HepG2 (cell line): Measurements from ENCODE around the gene TVP23A. TPM values are rescaled to one million over a fixed set of nuclear protein-coding genes. Genes with fewer than 3 reads are reported as not detected.
A peak's percentile ranks its signal among the peaks of the same experiment; 100 is the strongest.

ENCODE experiments used
- BRD4 ChIP-seq: sonication (generic); formaldehyde crosslinking; IDR thresholded peaks from 2 replicates; pipeline ENCODE4 v1.4.0; 2020; ENCODE audit warnings: missing genetic modification reagents
- ERF ChIP-seq: IDR thresholded peaks from 2 replicates; pipeline ENCODE4 v1.6.1; 2018; ENCODE audit warnings: missing biosample characterization, missing genetic modification reagents
- HDAC2 ChIP-seq: sonication (generic); formaldehyde crosslinking; IDR thresholded peaks from 2 replicates; pipeline ENCODE4 v1.4.0; 2020; ENCODE audit warnings: missing genetic modification reagents
- MAF1 ChIP-seq: sonication (generic); formaldehyde crosslinking; IDR thresholded peaks from 2 replicates; pipeline ENCODE4 v1.5.0; 2020; ENCODE audit warnings: missing genetic modification reagents, borderline replicate concordance
- MEIS2 ChIP-seq: sonication (generic); formaldehyde crosslinking; IDR thresholded peaks from 2 replicates; pipeline ENCODE4 v1.9.0; 2021; ENCODE audit warnings: mild to moderate bottlenecking, missing genetic modification reagents
- SP2 ChIP-seq: sonication (generic); formaldehyde crosslinking; IDR thresholded peaks from 2 replicates; pipeline ENCODE4 v1.5.1; 2020; ENCODE audit warnings: mild to moderate bottlenecking, missing genetic modification reagents
- TMF1 ChIP-seq: sonication (generic); formaldehyde crosslinking; IDR thresholded peaks from 2 replicates; pipeline ENCODE4 v1.8.1; 2022; ENCODE audit warnings: low read depth, missing genetic modification reagents
- ZKSCAN8 ChIP-seq: IDR thresholded peaks from 2 replicates; pipeline ENCODE4 v1.6.1; 2016; ENCODE audit warnings: borderline replicate concordance, missing genetic modification reagents, missing compliant biosample characterization
- ZNF143 ChIP-seq: sonication (generic); formaldehyde crosslinking; IDR thresholded peaks from 2 replicates; pipeline ENCODE4 v1.4.0; 2020; ENCODE audit warnings: missing genetic modification reagents
- ZNF24 ChIP-seq: fragments of 450-650 bp; IDR thresholded peaks from 2 replicates; pipeline ENCODE4 v1.6.1; 2017; ENCODE audit warnings: antibody characterized with exemption, mild to moderate bottlenecking
- ZNF264 ChIP-seq: sonication (generic); formaldehyde crosslinking; IDR thresholded peaks from 2 replicates; pipeline ENCODE4 v1.4.0; 2020; ENCODE audit warnings: missing genetic modification reagents
- ZNF282 ChIP-seq: fragments of 450-650 bp; IDR thresholded peaks from 2 replicates; pipeline ENCODE4 v1.6.1; 2018; ENCODE audit not compliant: partially characterized antibody
- polyA plus RNA-seq, 8 experiments: library from polyadenylated mRNA; depleted of rRNA in 3 of 8; stranded (reverse) in 7 of 8; unstranded in 1 of 8; fragments of >200 nt; fragmentation: Illumina TruSeq in 4 of 8; extraction: Trizol in 4 of 8; gene quantifications; 2 replicates each; pipeline versions ENCODE4 v1.2.1 to v1.2.3, GENCODE V29; 2011 to 2016; ENCODE audit warnings: low read depth in 4 of 8, missing spikeins in 1 of 8, mixed read lengths in 1 of 8; ENCODE audit not compliant: insufficient read depth in 1 of 8
- total RNA-seq, 5 experiments: library from RNA; depleted of rRNA; stranded (reverse); fragments of >200 nt; fragmentation: Illumina TruSeq; extraction: Trizol; gene quantifications; 2 replicates each; pipeline ENCODE4 v1.2.3, GENCODE V29; 2016; ENCODE audit warnings: low read depth in 1 of 5
- TF ChIP-seq, protein P1 (sequence below): sonication (generic); formaldehyde crosslinking; IDR thresholded peaks from 2 replicates; pipeline ENCODE4 v1.4.0; 2020; ENCODE audit warnings: missing genetic modification reagents, mild to moderate bottlenecking, borderline replicate concordance
- TF ChIP-seq, protein P2 (sequence below): IDR thresholded peaks from 2 replicates; pipeline ENCODE4 v1.6.1; 2016; ENCODE audit warnings: mild to moderate bottlenecking, missing biosample characterization, missing genetic modification reagents
- TF ChIP-seq, protein P3 (sequence below): sonication (generic); formaldehyde crosslinking; IDR thresholded peaks from 2 replicates; pipeline ENCODE4 v1.8.1; 2023; ENCODE audit warnings: mild to moderate bottlenecking, missing genetic modification reagents
- TF ChIP-seq, protein P4 (sequence below): IDR thresholded peaks from 2 replicates; pipeline ENCODE4 v1.6.1; 2016; ENCODE audit warnings: control low read depth
- TF ChIP-seq, protein P5 (sequence below): IDR thresholded peaks from 2 replicates; pipeline ENCODE4 v1.6.1; 2016; ENCODE audit warnings: low read depth, borderline replicate concordance
- TF ChIP-seq, protein P6 (sequence below): sonication (generic); formaldehyde crosslinking; IDR thresholded peaks from 2 replicates; pipeline ENCODE4 v1.5.1; 2020; ENCODE audit warnings: mild to moderate bottlenecking, missing genetic modification reagents, moderate library complexity

Gene TVP23A
- total and polyA plus RNA-seq, 2 of the 13 experiments (the other 11 are each of a cell fraction or from before 2014, with no cell fraction given) = not detected

DNA sequence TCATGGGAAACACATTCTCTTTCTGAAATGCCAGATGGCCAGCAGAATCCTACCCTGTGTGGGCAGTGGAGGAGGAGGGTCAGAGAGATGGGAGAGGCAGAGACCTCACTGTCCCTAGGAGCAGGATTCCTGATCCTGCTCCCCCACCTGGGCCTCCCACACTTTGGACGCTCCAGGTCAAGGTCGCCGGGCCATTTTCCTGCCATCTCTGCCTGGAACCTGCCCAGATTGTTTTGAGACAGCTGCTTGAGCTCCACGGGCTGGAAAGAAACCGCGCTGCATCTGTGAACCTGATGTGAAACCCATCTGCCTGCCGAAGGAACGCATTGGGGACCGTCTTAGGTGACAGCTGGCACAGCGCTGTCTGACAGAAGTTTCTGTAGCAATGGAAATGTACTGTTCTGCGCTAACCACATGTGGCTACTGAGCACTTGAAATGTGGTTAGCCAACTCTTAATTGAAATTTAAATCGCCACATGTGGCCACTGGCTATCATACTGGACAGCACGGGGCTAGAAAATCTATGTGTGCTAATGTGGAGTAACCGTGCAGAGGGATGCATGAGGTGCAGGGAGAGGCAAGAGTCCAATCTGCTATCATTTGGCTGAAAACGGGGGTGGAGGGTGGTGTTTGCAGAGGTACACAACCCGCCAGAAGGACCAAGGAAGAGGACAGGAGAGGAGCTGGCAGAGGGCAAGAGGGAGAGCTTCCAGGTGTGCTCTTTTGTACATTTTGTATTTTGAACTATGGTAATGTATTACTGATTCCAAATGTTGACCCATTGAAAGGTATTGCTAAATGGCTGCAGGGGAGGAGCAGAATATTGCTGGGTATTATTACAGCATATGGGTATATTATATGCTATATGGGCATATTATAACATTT lies 90.3 kb downstream of the TVP23A start (continued):
- TF ChIP-seq ZNF282 (no peak), TMF1 (CRISPR knock-in tag) (no peak), ZNF264 (CRISPR knock-in tag) (0 out of 2 replicates have a peak, but pooled peaks have one; percentile 49), HDAC2 (CRISPR knock-in tag) (peak; percentile 82), ZNF24 (no peak), ZKSCAN8 (CRISPR knock-in tag) (no peak), MEIS2 (CRISPR knock-in tag) (0 out of 2 replicates have a peak, but pooled peaks have one; percentile 44), BRD4 (CRISPR knock-in tag) (no peak), MAF1 (CRISPR knock-in tag) (no peak), ZNF143 (no peak), SP2 (CRISPR knock-in tag) (no peak), ERF (CRISPR knock-in tag) (peak; percentile 74; the same call in 1 of the 2 replicates)
- TF ChIP-seq, protein P1, sequence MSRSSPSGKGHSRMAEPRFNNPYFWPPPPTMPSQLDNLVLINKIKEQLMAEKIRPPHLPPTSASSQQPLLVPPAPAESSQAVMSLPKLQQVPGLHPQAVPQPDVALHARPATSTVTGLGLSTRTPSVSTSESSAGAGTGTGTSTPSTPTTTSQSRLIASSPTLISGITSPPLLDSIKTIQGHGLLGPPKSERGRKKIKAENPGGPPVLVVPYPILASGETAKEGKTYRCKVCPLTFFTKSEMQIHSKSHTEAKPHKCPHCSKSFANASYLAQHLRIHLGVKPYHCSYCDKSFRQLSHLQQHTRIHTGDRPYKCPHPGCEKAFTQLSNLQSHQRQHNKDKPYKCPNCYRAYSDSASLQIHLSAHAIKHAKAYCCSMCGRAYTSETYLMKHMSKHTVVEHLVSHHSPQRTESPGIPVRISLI (CRISPR knock-in tag) = peak; percentile 64; the same call in 1 of the 2 replicates
- TF ChIP-seq, protein P2, sequence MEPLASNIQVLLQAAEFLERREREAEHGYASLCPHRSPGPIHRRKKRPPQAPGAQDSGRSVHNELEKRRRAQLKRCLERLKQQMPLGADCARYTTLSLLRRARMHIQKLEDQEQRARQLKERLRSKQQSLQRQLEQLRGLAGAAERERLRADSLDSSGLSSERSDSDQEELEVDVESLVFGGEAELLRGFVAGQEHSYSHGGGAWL (CRISPR knock-in tag) = 0 out of 2 replicates have a peak, but pooled peaks have one; percentile 17
- TF ChIP-seq, protein P3, sequence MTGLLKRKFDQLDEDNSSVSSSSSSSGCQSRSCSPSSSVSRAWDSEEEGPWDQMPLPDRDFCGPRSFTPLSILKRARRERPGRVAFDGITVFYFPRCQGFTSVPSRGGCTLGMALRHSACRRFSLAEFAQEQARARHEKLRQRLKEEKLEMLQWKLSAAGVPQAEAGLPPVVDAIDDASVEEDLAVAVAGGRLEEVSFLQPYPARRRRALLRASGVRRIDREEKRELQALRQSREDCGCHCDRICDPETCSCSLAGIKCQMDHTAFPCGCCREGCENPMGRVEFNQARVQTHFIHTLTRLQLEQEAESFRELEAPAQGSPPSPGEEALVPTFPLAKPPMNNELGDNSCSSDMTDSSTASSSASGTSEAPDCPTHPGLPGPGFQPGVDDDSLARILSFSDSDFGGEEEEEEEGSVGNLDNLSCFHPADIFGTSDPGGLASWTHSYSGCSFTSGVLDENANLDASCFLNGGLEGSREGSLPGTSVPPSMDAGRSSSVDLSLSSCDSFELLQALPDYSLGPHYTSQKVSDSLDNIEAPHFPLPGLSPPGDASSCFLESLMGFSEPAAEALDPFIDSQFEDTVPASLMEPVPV (CRISPR knock-in tag) = no peak
- TF ChIP-seq, protein P4, sequence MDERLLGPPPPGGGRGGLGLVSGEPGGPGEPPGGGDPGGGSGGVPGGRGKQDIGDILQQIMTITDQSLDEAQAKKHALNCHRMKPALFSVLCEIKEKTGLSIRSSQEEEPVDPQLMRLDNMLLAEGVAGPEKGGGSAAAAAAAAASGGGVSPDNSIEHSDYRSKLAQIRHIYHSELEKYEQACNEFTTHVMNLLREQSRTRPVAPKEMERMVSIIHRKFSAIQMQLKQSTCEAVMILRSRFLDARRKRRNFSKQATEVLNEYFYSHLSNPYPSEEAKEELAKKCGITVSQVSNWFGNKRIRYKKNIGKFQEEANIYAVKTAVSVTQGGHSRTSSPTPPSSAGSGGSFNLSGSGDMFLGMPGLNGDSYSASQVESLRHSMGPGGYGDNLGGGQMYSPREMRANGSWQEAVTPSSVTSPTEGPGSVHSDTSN = no peak
- TF ChIP-seq, protein P5, sequence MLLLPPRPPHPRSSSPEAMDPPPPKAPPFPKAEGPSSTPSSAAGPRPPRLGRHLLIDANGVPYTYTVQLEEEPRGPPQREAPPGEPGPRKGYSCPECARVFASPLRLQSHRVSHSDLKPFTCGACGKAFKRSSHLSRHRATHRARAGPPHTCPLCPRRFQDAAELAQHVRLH (CRISPR knock-in tag) = peak; percentile 66; the same call in 1 of the 2 replicates
- TF ChIP-seq, protein P6, sequence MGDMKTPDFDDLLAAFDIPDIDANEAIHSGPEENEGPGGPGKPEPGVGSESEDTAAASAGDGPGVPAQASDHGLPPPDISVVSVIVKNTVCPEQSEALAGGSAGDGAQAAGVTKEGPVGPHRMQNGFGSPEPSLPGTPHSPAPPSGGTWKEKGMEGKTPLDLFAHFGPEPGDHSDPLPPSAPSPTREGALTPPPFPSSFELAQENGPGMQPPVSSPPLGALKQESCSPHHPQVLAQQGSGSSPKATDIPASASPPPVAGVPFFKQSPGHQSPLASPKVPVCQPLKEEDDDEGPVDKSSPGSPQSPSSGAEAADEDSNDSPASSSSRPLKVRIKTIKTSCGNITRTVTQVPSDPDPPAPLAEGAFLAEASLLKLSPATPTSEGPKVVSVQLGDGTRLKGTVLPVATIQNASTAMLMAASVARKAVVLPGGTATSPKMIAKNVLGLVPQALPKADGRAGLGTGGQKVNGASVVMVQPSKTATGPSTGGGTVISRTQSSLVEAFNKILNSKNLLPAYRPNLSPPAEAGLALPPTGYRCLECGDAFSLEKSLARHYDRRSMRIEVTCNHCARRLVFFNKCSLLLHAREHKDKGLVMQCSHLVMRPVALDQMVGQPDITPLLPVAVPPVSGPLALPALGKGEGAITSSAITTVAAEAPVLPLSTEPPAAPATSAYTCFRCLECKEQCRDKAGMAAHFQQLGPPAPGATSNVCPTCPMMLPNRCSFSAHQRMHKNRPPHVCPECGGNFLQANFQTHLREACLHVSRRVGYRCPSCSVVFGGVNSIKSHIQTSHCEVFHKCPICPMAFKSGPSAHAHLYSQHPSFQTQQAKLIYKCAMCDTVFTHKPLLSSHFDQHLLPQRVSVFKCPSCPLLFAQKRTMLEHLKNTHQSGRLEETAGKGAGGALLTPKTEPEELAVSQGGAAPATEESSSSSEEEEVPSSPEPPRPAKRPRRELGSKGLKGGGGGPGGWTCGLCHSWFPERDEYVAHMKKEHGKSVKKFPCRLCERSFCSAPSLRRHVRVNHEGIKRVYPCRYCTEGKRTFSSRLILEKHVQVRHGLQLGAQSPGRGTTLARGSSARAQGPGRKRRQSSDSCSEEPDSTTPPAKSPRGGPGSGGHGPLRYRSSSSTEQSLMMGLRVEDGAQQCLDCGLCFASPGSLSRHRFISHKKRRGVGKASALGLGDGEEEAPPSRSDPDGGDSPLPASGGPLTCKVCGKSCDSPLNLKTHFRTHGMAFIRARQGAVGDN (CRISPR knock-in tag) = peak; percentile 78
